Measurements from ENCODE around the gene GIMAP1.

GIMAP1 gene

DNA sequence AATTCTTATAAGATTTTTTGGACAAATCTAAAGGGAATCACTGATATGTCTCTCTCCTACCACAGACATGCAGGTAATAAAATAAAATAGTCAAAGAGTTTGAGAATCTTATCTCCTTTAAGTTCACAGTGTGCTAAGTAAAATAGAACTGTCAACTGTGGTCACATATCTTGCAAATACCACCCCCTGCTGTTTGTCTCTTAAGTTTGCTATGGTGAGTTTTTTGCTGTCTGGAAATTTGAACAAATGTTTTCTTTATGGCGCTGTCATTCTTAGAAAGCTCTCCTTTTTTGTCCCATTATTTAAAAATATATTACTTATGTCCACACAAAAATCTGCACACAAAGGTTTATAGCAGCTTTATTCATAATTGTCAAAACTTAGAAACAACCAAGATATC lies 40.4 kb downstream of the GIMAP1 start:
- H3K9me3 ChIP-seq = no peaks in the 10 kb centered on the region
- H3K27me3 ChIP-seq = peaks cover 6% of the 10 kb centered on the region
- H3K36me3 ChIP-seq = no peaks in the 10 kb centered on the region
- H3K4me3 ChIP-seq (ENCODE audit: low read depth in 1 of 2, low read length in 1 of 2) = no peak overlapping the region
- H3K4me1 ChIP-seq (ENCODE audit: control insufficient read depth in 1 of 2, insufficient read depth in 1 of 2, low read depth in 1 of 2, low read length in 1 of 2) = no peaks in the 10 kb centered on the region
- TF ChIP-seq, protein P1, sequence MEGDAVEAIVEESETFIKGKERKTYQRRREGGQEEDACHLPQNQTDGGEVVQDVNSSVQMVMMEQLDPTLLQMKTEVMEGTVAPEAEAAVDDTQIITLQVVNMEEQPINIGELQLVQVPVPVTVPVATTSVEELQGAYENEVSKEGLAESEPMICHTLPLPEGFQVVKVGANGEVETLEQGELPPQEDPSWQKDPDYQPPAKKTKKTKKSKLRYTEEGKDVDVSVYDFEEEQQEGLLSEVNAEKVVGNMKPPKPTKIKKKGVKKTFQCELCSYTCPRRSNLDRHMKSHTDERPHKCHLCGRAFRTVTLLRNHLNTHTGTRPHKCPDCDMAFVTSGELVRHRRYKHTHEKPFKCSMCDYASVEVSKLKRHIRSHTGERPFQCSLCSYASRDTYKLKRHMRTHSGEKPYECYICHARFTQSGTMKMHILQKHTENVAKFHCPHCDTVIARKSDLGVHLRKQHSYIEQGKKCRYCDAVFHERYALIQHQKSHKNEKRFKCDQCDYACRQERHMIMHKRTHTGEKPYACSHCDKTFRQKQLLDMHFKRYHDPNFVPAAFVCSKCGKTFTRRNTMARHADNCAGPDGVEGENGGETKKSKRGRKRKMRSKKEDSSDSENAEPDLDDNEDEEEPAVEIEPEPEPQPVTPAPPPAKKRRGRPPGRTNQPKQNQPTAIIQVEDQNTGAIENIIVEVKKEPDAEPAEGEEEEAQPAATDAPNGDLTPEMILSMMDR (IDR thresholded peaks at IDR 0.05) = no peak
- no peak overlapping the region for H3K27ac ChIP-seq

- Histone ChIP-seq H3K9me3 (no peaks in the 10 kb centered on the region), H3K27ac (no peak overlapping the region), H3K4me3 (ENCODE audit: low read depth in 1 of 2, low read length in 1 of 2) (no peak overlapping the region), H3K27me3 (no peaks in the 10 kb centered on the region), H3K4me1 (ENCODE audit: control insufficient read depth in 1 of 2, insufficient read depth in 1 of 2, low read depth in 1 of 2, low read length in 1 of 2) (no peaks in the 10 kb centered on the region), H3K36me3 (no peaks in the 10 kb centered on the region)
- TF ChIP-seq, protein P1 (IDR thresholded peaks at IDR 0.05) = no peak
These were observed 43.1 kb downstream of the GIMAP1 start for GRCh38 chr7:150759479-150759878.

GRCh38 chr7:150766334-150766709 lies 49.9 kb downstream of the GIMAP1 start:
- Histone ChIP-seq H3K36me3 (no peaks in the 10 kb centered on the region), H3K27me3 (no peaks in the 10 kb centered on the region), H3K27ac (no peak overlapping the region), H3K4me1 (ENCODE audit: control insufficient read depth in 1 of 2, insufficient read depth in 1 of 2, low read depth in 1 of 2, low read length in 1 of 2) (no peaks in the 10 kb centered on the region), H3K4me3 (ENCODE audit: low read depth in 1 of 2, low read length in 1 of 2) (no peak overlapping the region), H3K9me3 (no peaks in the 10 kb centered on the region)
- TF ChIP-seq, protein P1 (IDR thresholded peaks at IDR 0.05) = no peak

DNA sequence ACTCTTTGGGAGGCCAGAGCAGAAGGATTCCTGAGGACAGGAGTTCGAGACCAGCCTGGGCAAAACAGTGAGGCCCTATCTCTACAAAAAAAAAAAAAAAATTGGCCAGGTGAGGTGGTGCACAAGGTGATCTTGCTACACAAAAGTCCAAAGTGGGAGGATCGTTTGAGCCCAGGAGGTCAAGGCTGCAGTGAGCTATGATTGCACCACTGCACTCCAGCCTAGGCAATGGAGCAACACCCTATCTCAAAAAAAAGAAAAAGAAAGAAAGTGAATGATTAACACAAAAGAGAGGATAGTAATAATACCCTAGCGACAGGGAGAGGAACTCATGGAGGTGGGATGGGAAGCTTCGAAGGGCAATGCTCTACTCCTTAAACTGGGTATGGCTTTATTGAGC lies 53.4 kb downstream of the GIMAP1 start:
- H3K36me3 ChIP-seq = no peaks in the 10 kb centered on the region
- no peak overlapping the region for H3K27ac ChIP-seq
- H3K4me1 ChIP-seq (ENCODE audit: control insufficient read depth in 1 of 2, insufficient read depth in 1 of 2, low read depth in 1 of 2, low read length in 1 of 2) = no peaks in the 10 kb centered on the region
- H3K27me3 ChIP-seq = no peaks in the 10 kb centered on the region
- TF ChIP-seq, protein P1 (IDR thresholded peaks at IDR 0.05) = no peak
- H3K9me3 ChIP-seq = no peaks in the 10 kb centered on the region
- H3K4me3 ChIP-seq (ENCODE audit: low read depth in 1 of 2, low read length in 1 of 2) = no peak overlapping the region
